MV-4-11 (cell line): Measurements from ENCODE around the gene TLR5.
"Not testable (repeated sequence)": the region's sequence is repeated elsewhere in the genome, so short reads cannot be mapped to it uniquely, and the experiment has no call there.

Experiments used
- DNase-seq: peaks from one replicate; lab custom pipeline; 2025; lab: John Stamatoyannopoulos, UW

TLR5 gene, protein sequence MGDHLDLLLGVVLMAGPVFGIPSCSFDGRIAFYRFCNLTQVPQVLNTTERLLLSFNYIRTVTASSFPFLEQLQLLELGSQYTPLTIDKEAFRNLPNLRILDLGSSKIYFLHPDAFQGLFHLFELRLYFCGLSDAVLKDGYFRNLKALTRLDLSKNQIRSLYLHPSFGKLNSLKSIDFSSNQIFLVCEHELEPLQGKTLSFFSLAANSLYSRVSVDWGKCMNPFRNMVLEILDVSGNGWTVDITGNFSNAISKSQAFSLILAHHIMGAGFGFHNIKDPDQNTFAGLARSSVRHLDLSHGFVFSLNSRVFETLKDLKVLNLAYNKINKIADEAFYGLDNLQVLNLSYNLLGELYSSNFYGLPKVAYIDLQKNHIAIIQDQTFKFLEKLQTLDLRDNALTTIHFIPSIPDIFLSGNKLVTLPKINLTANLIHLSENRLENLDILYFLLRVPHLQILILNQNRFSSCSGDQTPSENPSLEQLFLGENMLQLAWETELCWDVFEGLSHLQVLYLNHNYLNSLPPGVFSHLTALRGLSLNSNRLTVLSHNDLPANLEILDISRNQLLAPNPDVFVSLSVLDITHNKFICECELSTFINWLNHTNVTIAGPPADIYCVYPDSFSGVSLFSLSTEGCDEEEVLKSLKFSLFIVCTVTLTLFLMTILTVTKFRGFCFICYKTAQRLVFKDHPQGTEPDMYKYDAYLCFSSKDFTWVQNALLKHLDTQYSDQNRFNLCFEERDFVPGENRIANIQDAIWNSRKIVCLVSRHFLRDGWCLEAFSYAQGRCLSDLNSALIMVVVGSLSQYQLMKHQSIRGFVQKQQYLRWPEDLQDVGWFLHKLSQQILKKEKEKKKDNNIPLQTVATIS

DNA sequence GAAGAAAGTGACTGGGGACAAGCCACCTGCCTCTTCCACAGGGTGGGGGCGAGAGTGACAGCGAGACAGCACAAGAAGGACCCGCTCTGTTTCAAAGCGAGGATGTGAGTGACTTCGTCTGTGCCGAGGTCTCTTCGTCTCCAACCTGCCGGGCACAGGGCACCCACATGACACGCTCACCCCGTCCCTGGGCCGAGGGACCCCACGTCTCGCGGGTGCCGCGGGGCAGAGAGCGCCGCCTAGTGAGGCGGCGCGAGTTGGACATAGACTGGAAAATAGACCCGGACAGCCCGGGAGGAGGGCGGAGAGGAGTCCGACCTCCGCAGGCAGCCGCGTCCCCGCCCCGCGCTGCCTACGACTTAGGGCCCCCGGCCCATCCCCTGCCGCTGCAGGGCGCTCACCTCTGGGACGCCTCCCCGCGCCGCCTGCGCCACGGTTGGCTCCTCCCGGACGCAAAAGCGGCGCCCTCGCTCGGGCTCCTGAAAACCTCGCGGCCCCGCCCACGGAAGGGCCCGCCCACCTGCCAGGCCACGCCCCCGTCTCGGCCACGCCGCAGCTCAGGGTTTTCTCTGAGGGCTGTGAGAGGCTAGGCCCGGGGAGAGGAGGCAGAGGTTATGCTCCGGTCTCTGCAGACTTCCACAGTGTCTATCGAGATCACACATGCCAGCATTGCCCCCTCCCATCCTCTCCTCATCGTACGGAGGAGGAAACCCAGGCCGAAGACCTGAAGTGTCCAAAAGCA is at the start of gene TLR5:
TLR5 (minus strand) TSS at position 454 of the 742 bp plus-strand sequence. CDS start 30,217 bp downstream, outside the sequence.
- peak; percentile 78 for DNase-seq

DNA sequence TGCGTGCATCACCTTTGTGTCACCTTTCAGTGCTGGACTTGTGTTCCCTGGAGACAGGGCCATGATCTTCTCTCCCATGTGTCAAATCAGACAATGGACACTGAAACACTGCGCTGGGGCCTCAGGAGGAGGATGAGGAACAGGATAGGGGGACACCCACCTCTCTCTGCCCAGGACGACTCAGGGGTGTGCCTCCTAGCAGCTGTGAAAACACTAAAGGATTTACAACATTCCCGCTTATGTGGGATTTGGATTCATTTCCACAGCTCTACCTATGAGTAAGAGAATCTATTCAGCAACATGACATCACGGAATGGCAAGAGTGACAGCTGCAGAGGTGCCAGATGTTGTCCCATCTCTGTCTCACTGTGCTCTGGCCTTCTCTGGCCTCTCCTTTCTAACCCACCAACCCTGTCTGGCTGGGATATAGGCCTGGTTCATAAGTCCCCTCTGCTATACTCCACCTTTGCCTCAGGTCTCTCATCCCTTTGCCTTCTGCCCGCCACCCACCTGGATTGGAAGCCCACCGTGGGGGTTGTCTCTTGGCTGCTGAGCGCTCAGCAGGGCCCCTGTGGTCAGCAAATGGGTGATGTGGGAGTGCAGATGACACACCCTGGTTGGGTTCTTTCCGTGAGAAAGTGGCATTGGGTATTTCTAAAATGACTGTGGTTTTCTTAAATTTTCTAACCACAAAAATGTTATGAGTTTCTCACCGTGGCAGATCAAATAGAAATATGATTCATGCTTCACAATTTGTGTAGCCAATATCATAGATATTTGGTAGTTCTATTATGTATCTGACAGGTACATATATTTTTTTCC is 47.1 kb upstream of the TLR5 start:
- peak; percentile 74 for DNase-seq

DNA sequence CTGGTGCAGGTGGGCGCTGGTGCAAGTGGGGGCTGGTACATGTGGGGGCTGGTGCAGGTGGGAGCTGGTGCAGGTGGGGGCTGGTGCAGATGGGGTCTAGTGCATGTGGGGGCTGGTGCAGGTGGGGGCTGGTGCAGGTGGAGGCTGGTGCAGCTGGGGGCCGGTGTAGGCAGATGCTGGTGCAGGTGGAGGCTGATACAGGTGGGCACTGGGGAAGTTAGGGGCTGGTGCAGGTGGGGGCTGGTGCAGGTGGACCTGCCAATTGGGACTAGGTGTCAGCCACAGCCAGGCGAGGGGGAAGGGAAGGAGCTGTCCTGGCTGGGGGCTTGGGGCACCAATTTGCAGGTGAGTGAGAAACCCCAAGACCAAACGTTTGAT is 46.5 kb upstream of the TLR5 start:
- DNase-seq, result no peak

DNA sequence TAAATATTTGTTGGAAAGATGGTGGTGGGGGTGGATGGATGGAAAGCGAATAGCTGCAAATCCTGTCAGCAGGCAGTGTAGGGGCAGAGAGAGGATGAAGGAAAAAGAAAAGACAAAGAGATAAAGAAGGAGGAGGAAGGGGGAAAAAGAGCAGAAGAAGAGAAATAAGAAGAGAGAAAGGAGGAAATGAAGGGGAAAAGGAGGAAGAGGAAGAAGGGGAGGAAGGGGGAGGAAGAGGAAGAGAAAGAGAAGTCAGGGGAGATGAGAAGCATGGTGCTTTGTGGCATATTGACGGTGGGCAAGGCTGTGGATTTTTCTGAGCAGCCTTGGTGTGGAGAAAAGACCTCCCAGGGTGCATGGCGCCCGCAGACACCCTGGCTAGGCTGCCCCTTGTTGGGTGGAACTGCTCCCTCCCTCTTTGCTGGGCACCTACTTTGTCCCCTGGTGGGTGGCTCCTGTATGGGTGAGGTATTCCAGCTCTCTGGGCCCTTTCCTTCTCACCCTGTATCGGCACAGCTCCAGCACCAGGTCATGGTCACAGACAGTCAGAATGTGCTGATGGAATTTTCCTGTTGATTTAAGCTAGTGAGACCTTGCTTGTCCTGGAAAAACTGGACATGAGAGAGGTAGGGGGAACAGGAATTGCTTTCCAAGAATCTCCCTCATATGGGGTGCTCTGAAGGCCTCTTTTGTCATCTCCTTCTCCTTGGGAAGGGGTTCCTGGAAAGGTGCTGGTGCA is 45.7 kb upstream of the TLR5 start:
- peak; percentile 6 for DNase-seq

DNA sequence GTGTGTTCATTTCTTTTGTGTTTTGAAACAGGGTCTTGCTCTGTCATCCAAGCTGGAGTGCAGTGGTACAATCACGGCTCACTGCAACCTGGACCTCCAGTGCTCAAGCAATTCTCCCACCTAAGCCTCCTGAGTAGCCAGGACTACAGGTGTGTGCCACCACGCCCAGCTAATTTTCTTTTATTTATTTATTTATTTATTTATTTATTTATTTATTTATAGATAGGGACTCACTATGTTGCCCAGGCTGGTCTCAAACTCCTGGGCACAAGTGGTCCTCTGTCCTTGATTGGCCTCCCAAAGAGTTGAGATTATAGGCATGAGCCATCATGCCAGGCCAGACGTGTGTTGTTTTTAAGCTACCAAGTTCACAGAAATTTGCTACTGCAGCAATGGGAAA is 43.8 kb upstream of the TLR5 start:
- no peak for DNase-seq

DNA sequence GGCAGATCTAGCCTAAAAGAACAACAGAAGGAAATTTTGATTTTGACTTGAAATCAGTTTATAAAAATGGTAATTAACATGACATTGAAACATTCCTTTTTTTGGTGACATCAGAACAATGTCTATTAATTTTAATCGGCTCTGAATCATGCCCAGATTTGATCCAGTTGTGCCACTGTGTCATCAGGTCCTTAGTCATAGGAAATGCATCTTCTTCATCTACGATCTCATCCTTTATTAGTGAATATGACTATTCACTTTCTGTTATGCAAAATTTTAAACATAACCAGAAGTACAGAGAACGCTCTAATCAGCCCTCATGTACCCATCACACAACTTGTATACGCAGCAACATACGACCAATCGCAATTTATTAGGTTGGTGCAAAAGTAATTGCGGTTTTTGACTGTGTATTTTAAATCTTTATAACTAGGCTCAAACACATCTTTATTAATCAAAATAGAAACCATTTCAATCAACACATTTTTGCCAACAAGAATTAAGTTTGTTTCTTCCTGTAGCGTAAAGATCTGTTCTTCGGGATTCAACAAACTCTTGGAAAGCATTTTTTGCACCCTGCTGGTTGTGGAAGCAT is 40.3 kb upstream of the TLR5 start:
- DNase-seq, result no peak

DNA sequence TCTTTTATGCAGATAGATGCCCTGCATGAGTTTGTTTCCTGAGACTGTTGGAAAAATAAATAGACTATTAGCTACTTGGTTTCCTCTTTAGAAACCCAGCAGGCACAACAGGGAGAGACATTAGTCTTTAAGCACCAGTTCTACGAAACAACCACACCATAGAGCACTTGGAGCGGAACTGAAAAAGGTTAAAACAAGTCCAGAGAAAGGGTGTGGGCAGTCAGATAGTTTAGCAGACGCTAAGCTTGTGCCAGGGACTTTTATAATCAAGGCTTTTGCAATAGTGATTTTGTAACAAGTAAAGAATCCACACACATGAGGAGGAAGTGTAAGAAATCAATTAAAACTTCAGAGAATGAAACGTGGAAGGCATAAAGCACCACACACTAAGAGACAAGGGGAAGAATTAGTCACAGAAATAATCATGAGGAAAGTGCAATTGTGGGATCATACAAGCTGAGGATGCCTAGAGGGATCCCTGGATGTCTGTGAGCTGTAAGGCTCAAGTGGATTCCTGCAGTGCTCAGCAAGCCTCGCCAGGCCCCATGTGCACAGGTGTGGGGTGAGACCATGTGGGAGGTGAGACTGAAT is 37.8 kb upstream of the TLR5 start:
- peak; percentile 99 for DNase-seq

DNA sequence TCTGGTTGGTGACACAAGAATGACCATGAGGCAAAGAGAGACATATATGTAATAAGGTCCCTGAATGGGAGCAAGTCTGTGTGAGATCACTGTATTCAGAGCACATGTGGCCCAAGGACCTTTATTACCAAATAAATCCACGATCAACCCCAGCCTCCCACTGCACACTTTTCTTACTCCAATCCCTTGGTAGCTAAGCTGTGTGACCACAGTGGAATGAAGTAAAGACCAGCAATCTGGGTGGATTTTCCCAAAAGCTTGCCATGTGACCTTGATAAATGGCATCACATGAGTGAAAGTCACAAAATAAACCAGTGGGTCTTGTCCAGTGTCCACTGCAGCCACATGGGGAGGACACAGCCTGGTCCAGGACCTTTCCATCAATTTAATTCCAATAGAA is 36.7 kb upstream of the TLR5 start:
- DNase-seq, result no peak

DNA sequence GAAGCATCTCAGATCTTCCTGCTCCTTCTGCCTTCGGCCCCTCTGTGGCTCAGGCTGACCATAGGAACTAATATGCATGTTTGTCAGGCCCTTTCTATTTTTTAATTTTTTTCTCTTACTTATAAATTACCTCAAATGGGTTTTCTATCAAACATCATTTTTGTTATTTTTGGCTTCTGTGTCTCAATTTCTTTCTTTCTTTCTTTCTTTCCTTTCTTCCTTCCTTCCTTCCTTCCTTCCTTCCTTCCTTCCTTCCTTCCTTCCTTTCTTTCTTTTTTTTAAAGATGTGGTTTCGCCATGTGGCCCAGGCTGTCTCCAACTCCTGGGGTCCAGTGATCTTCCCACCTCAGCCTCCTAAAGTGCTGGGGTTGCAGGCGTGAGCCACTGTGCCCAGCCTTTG is 36.2 kb upstream of the TLR5 start:
- DNase-seq, result no peak

DNA sequence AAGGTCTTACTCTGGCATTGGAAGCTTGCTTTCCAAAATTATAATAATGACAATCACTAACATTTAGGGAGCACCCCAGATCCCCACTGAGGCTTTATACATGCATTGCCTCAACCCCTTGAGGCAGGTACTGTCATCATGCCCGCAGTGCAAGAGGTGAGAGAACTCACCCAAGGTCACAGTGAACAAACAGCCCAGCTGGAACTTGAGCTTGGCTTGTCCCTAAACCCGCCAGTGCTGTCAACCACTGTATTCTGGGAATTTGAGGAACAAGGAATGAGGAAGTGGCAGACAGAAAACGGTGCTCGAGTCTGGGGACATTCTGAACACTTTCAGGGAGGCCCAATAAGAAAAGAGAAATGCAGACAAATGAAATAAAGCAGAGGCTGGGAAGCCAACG is 34.6 kb upstream of the TLR5 start:
- peak; percentile 94 for DNase-seq

DNA sequence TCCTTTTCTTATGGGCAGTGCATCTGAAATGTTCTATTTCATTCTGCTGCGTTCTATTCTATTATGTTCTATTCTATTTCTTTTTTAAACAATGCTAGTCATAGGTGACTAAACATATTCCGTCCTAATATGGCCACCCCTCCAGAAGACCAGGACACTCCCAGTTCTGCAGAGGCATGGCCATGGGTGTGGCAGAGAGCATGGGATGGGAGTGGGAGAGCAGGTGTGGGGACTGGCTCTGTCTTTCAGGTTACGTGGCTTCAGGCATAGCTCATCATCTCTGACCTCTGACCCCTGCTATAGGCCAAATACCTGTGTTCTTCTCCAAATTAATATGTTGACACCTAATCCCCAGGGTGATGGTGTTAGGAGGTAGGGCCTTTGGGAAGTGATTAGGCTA is 33.4 kb upstream of the TLR5 start:
- DNase-seq, result no peak

DNA sequence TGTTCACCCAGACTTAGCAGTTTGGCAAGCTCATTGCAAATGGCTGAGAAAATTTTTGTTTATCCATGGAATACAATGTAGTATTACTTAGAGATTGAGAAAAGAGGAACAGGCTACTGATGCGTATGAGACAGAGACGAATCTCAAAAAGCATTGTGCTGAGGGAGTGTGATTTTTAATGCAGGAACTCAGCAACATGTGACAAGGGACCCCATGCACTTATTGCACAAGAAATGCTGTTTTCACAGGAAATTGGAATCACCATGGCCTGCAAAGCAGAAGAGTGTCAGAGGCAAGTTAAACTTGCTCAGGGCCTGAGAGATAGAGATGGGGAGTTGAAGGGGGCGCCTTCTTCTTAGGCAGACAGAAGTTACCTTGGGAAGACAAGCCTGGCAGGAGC is 32.6 kb upstream of the TLR5 start:
- DNase-seq, result peak; percentile 95

DNA sequence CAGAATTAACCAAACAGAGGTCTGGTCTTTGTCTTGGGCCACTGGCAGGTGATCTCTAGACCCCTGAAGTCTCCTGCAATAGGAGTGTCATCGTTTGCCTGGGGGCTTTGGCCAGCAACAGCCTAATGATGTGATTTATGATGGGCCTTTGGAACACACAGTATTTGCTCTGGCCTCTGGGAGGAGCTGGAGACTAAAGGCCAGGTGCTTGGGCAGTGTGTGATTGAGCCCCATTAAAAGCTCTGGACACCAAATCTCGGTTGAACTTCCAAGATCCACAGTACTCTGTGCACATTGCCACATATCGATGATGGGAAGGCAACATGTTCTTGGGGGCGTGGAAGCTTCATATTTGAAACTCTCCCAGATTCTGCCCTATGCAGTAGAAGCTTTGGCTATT is 32.0 kb upstream of the TLR5 start:
- no peak for DNase-seq

DNA sequence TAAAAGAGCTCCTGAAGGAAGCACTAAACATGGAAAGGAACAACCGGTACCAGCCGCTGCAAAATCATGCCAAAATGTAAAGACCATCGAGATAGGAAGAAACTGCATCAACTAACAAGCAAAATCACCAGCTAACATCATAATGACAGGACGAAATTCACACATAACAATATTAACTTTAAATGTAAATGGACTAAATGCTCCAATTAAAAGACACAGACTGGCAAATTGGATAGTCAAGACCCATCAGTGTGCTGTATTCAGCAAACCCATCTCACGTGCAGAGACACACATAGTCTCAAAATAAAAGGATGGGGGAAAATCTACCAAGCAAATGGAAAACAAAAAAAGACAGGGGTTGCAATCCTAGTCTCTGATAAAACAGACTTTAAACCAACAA is 26.4 kb upstream of the TLR5 start:
- DNase-seq, result not testable (repeated sequence)

DNA sequence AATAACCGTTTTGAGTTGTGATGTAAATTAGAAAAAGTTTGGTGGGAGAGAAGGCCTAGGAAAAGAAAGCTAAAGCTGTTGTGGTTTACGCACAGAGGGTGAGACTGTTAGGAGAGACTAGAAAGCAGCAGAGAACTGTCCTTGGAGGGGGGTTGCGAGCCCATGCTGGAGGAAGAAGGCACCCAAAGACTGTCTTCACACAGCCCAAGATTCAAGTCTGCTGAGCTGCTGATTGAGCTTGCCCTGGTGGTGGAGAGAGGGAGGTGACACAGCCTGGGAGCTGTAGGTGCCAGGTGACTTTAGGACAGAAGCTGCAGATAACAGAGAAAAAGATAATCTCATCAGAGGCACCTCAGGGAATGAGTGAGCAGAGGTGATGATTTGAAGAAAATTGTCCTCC is 18.3 kb upstream of the TLR5 start:
- no peak for DNase-seq

DNA sequence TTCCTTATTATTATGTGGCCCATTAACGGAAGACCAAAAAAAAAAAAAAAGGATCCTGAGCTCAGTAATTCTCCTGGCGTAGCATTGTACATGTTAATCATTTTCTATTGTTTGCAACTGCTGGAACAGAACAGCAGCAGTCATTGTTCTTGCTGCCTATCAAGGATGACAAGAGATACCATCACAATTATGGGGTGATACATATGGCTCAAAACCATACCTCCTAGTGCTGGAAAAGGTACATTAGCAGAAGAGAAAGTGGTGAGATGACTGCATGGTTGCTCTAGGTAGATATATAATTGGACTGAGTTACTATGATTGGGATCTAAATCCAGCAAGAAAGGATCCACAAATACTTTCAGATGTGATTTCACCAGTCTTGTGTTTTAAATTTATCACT is 13.3 kb upstream of the TLR5 start:
- no peak for DNase-seq

DNA sequence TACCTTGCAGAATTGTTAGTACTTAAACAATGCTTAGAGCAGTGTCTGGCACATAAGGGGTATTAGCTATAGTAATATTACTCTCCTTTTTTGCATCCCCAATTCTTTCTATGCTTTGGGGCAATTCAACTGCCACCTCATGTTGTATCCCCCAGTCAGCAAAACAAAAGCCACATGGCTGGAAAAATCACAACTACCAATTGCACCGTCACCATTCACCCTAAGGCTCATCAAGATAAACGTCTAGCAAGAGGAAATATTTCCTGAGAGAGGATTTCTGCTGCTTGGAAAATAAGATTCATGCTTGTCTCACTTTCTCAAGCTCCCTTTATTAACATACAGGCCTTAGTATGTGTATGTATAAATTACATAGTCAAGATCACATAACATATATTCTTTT is 12.1 kb upstream of the TLR5 start:
- no peak for DNase-seq

DNA sequence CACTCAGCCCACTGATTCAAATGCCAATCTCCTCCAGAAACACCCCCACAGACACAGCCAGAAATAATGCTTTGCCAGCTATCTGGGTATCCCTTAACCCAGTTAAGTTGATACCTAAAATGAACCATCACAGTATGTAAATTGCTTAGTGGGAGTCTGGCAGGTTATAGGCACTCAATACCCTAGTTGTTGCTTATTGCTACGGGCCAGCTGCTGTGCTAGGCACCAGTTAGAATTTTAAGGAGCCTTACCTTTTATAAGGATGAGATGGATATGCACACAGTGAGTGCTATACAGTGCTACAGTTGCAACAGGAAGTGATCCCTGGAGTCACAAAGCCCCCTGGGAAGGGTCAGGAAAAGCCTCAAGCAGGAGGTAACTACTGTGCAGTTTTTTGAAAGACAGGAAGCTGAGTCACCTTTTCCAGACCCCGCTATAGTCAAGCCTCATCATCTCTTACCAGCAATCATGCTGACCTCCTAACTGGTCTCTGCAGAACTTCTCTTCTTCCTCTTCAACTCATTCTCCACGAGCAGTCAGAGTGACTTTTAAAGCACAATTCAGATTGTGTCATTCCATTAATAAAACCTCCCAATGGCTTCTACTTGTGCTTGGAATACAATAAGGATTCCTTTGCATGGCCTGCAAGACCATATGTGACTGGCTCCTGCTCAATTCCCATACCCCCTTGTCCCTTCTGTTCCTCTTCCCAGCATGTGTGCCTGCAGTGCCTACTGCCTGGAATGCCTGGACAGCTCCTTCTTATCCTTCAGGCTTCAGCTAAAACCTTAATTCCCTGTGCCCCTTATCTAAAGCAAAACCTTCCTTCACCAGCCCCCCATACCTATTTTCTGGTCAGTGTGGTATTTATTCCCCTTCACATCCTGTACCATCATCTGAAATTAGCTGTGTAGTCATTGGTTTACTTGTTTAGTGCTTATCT is 10.4 kb upstream of the TLR5 start:
- peak; percentile 85 for DNase-seq

DNA sequence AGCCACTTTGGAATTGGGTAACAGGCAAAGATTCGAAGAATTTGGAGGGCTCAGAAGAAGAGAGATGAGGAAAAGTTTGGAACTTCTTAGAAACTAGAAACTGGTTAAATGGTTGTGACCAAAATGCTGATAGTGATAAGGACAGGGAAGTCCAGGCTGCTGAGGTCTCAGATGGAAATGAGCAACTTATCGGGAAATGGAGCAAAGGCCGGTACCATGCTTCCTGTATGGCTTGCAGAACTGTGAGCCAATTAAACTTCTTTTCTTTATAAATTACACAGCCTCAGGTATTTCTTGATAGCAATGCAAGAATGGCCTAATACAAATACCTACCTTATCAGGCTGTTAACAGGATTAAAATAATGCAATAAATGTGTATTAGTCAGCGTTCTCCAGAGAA is 9.4 kb upstream of the TLR5 start:
- DNase-seq, result no peak
